Esophagus muscularis mucosa (tissue), 3 donors: ENCODE data around the gene ADAM19.

Experiments
- POLR2A ChIP-seq: fragments of 450-650 bp; IDR thresholded peaks from one replicate; pipeline ENCODE4 v1.6.1; 2017; ENCODE audit warnings: antibody characterized with exemption, moderate library complexity, mild to moderate bottlenecking, low read depth
- TF ChIP-seq, protein P1 (sequence below), 3 experiments: fragments of 200-600 bp in 2 of 3; fragments of 450-650 bp in 1 of 3; sonication (generic) in 2 of 3; IDR thresholded peaks; one replicate each; pipeline ENCODE4 v1.5.1; 2017 to 2019; ENCODE audit warnings: antibody characterized with exemption in 3 of 3, mild to moderate bottlenecking in 2 of 3, moderate library complexity in 1 of 3

DNA sequence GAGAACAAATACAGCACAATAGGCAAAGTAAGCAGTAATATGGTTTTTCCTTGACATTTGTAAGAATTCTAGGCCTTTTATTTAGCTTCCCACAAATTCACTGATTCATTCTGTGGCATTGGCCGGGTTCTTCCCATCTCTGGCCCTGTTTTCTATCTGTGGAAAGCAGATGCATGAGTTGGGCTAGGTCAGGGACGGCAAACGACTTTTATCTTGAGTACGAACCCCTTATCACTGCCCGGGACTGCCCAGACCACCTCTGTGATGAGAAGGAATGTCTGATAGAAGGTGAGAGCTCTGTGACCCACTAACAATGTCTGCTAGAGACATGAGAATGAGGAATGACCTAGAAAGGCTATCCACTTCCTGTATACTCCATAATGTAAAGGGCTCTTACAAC lies 35.4 kb upstream of the ADAM19 start:
- TF ChIP-seq, protein P1, sequence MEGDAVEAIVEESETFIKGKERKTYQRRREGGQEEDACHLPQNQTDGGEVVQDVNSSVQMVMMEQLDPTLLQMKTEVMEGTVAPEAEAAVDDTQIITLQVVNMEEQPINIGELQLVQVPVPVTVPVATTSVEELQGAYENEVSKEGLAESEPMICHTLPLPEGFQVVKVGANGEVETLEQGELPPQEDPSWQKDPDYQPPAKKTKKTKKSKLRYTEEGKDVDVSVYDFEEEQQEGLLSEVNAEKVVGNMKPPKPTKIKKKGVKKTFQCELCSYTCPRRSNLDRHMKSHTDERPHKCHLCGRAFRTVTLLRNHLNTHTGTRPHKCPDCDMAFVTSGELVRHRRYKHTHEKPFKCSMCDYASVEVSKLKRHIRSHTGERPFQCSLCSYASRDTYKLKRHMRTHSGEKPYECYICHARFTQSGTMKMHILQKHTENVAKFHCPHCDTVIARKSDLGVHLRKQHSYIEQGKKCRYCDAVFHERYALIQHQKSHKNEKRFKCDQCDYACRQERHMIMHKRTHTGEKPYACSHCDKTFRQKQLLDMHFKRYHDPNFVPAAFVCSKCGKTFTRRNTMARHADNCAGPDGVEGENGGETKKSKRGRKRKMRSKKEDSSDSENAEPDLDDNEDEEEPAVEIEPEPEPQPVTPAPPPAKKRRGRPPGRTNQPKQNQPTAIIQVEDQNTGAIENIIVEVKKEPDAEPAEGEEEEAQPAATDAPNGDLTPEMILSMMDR (IDR thresholded peaks at IDR 0.05), result no peak
- TF ChIP-seq POLR2A, result no peak
